HCT116 (cell line): ENCODE data around the gene EPHB2. TPM values are rescaled to one million over a fixed set of nuclear protein-coding genes. Genes with fewer than 3 reads are reported as not detected.

Experiments used
- ATAC-seq: fragments of 200-7000 bp; cut with Tn5 transposase; 2 replicates; pipeline ENCODE4 v1.9.1; 2020; ENCODE audit warnings: mild to moderate bottlenecking, moderate library complexity
- BruUV-seq: library from RNA; stranded (reverse); fragments of 400-500 nt; replicated peaks from 2 replicates; lab custom pipeline; 2021; lab: Mats Ljungman, UMichigan
- CTCF ChIA-PET: fragments of 300-600 bp; sonication (Branson Sonifier 250); formaldehyde crosslinking; loops from one replicate; lab custom pipeline; 2021; ENCODE audit warnings: antibody characterized with exemption; lab: Charles Lee
- POLR2A ChIA-PET: fragments of 300-600, 350-600 bp; sonication (Branson Sonifier 250); formaldehyde crosslinking; loops from one replicate; lab custom pipeline; 2021; ENCODE audit warnings: antibody characterized with exemption; lab: Charles Lee
- RAD21 ChIA-PET, 2 experiments: fragments of 300-600 bp; sonication (Branson Sonifier 250); formaldehyde crosslinking; loops; one replicate each; lab custom pipeline; 2023; ENCODE audit warnings: low total read pairs in 2 of 2; ENCODE audit not compliant: uncharacterized antibody in 2 of 2, unreplicated experiment in 2 of 2, low non-redundant PET in 1 of 2; lab: Charles Lee
- DNase-seq: peaks from one replicate; pipeline ENCODE4 v3.0.0-alpha.2; 2010; ENCODE audit warnings: low read depth, low spot score
- H2AFZ ChIP-seq: fragments of 200-600 bp; shearing (Covaris generic), sonication (generic); 2 replicates; pipeline ENCODE4 v1.6.1; 2017; ENCODE audit warnings: low read depth, mixed run types, mixed read lengths, antibody characterized with exemption, low read length; ENCODE audit not compliant: poor library complexity, severe bottlenecking
- H3K27ac ChIP-seq: 2 replicates; pipeline ENCODE4 v1.5.1; 2012; ENCODE audit warnings: low read depth, low read length
- H3K27me3 ChIP-seq: fragments of 200-600 bp; sonication (generic); 2 replicates; pipeline ENCODE4 v1.6.1; 2016; ENCODE audit warnings: mixed run types, low read length, mixed read lengths; ENCODE audit not compliant: insufficient read depth
- H3K36me3 ChIP-seq, 2 experiments: fragments of 200-500 bp in 1 of 2; fragments of 200-600 bp in 1 of 2; sonication (Bioruptor generic) in 1 of 2; sonication (generic) in 1 of 2; 2 replicates each; pipeline versions ENCODE4 v1.5.1 to v1.6.1; 2014 to 2016; ENCODE audit warnings: low read length in 2 of 2, inconsistent platforms in 1 of 2, mixed read lengths in 1 of 2, mixed run types in 1 of 2; ENCODE audit not compliant: insufficient read depth in 2 of 2, control insufficient read depth in 1 of 2
- H3K4me1 ChIP-seq, 2 experiments: fragments of 200-600 bp in 1 of 2; sonication (generic) in 1 of 2; 2 replicates each; pipeline versions ENCODE4 v1.5.1 to v1.6.1; 2012 to 2017; ENCODE audit warnings: low read length in 2 of 2, inconsistent platforms in 1 of 2, mild to moderate bottlenecking in 1 of 2, mixed read lengths in 1 of 2, mixed run types in 1 of 2, moderate library complexity in 1 of 2; ENCODE audit not compliant: insufficient read depth in 2 of 2, control insufficient read depth in 1 of 2
- H3K4me2 ChIP-seq: fragments of 200-600 bp; sonication (generic); 2 replicates; pipeline ENCODE4 v1.6.1; 2017; ENCODE audit warnings: mixed run types, low read length, mixed read lengths
- H3K4me3 ChIP-seq, 2 experiments: fragments of 200-600 bp in 1 of 2; sonication (generic) in 1 of 2; replicated peaks in 1 of 2; 2 replicates each; pipeline ENCODE4 v1.5.1; 2011 to 2016; ENCODE audit warnings: low read length in 2 of 2, control low read depth in 1 of 2, low read depth in 1 of 2, mild to moderate bottlenecking in 1 of 2, mixed read lengths in 1 of 2, mixed run types in 1 of 2
- H3K79me2 ChIP-seq: fragments of 200-600 bp; sonication (generic); 2 replicates; pipeline ENCODE4 v1.6.1; 2017; ENCODE audit warnings: mild to moderate bottlenecking, mixed run types, low read length, moderate library complexity, mixed read lengths; ENCODE audit not compliant: insufficient read depth
- H3K9ac ChIP-seq: fragments of 200-600 bp; sonication (generic); 2 replicates; pipeline ENCODE4 v1.6.1; 2016; ENCODE audit warnings: low read length, mixed read lengths
- H3K9me2 ChIP-seq: fragments of 200-600 bp; sonication (generic), shearing (Covaris generic); 2 replicates; pipeline ENCODE4 v1.6.1; 2017; ENCODE audit warnings: mixed run types, mild to moderate bottlenecking, moderate library complexity; ENCODE audit not compliant: insufficient read depth
- H3K9me3 ChIP-seq, 2 experiments: fragments of 200-500 bp in 1 of 2; fragments of 200-600 bp in 1 of 2; sonication (Bioruptor generic) in 1 of 2; sonication (generic) in 1 of 2; 2 replicates each; pipeline ENCODE4 v1.6.1; 2014 to 2017; ENCODE audit warnings: low read length in 2 of 2, mixed read lengths in 2 of 2, inconsistent platforms in 1 of 2, low read depth in 1 of 2, mild to moderate bottlenecking in 1 of 2, mixed run types in 1 of 2, moderate library complexity in 1 of 2; ENCODE audit not compliant: control insufficient read depth in 1 of 2, insufficient read depth in 1 of 2
- H4K20me1 ChIP-seq: fragments of 200-600 bp; sonication (generic), shearing (Covaris generic); 2 replicates; pipeline ENCODE4 v1.6.1; 2017; ENCODE audit warnings: mixed run types, mild to moderate bottlenecking, moderate library complexity; ENCODE audit not compliant: insufficient read depth
- CBX3 ChIP-seq: IDR thresholded peaks from 2 replicates; pipeline ENCODE4 v1.6.1; 2012; ENCODE audit warnings: low read depth
- CEBPB ChIP-seq: IDR thresholded peaks from 2 replicates; pipeline ENCODE4 v1.6.1; 2012; ENCODE audit warnings: low read depth
- EGR1 ChIP-seq: IDR thresholded peaks from 2 replicates; pipeline ENCODE4 v1.6.1; 2012; ENCODE audit warnings: low read depth
- ELF1 ChIP-seq: IDR thresholded peaks from 2 replicates; pipeline ENCODE4 v1.6.1; 2012; ENCODE audit warnings: low read depth, borderline replicate concordance
- EZH2phosphoT487 ChIP-seq: fragments of 200-600 bp; IDR thresholded peaks from 2 replicates; pipeline ENCODE4 v1.6.1; 2018; ENCODE audit warnings: antibody characterized with exemption, borderline replicate concordance
- FOSL1 ChIP-seq: IDR thresholded peaks from 2 replicates; pipeline ENCODE4 v1.6.1; 2012; ENCODE audit warnings: low read depth
- JUND ChIP-seq: IDR thresholded peaks from 2 replicates; pipeline ENCODE4 v1.6.1; 2012
- POLR2A ChIP-seq: IDR thresholded peaks from 2 replicates; pipeline ENCODE4 v1.7.0; 2011; ENCODE audit warnings: borderline replicate concordance; ENCODE audit not compliant: insufficient read depth, insufficient read length; ENCODE audit errors: extremely low read depth
- RAD21 ChIP-seq: IDR thresholded peaks from 2 replicates; pipeline ENCODE4 v1.6.1; 2012; ENCODE audit warnings: low read depth, mild to moderate bottlenecking
- SIN3A ChIP-seq: IDR thresholded peaks from 2 replicates; pipeline ENCODE4 v1.6.1; 2012; ENCODE audit warnings: low read depth
- SRF ChIP-seq: IDR thresholded peaks from 2 replicates; pipeline ENCODE4 v1.6.1; 2012; ENCODE audit warnings: low read depth
- TCF7L2 ChIP-seq: IDR thresholded peaks from 2 replicates; pipeline ENCODE4 v1.7.0; 2011; ENCODE audit warnings: borderline replicate concordance, inconsistent platforms; ENCODE audit not compliant: insufficient read depth, insufficient read length; ENCODE audit errors: extremely low read depth
- YY1 ChIP-seq: IDR thresholded peaks from 2 replicates; pipeline ENCODE4 v1.6.1; 2011; ENCODE audit warnings: low read length, low read depth, moderate library complexity, mild to moderate bottlenecking; ENCODE audit not compliant: insufficient replicate concordance; ENCODE audit errors: extremely low read depth
- ZFX ChIP-seq: fragments of 450-650 bp; IDR thresholded peaks from 2 replicates; pipeline ENCODE4 v1.6.1; 2017
- ZNF274 ChIP-seq: fragments of 200-500 bp; sonication (Bioruptor generic); IDR thresholded peaks from 2 replicates; pipeline ENCODE4 v1.6.1; 2014; ENCODE audit warnings: mild to moderate bottlenecking, low read depth, low read length, inconsistent platforms
- intact Hi-C: fragments of 100-400 bp; cut with micrococcal nuclease; formaldehyde crosslinking; loops from 2 replicates; pipeline ENCODE4 v1.10.0; 2022
- total RNA-seq: library from RNA; stranded (reverse); gene quantifications from one replicate; pipeline ENCODE4 v1.2.1, GENCODE V29; 2021; ENCODE audit not compliant: unreplicated experiment
- TF ChIP-seq, protein P1 (sequence below): IDR thresholded peaks from 2 replicates; pipeline ENCODE4 v1.6.1; 2012; ENCODE audit warnings: low read depth
- TF ChIP-seq, protein P2 (sequence below), 3 experiments: fragments of 200-600 bp in 1 of 3; sonication (generic) in 1 of 3; IDR thresholded peaks in 2 of 3; conservative IDR thresholded peaks in 1 of 3; 2 replicates each; pipeline ENCODE4 v1.5.1; 2012 to 2017; ENCODE audit warnings: low read depth in 2 of 3, low read length in 2 of 3, antibody characterized with exemption in 1 of 3, borderline replicate concordance in 1 of 3, control low read depth in 1 of 3, mild to moderate bottlenecking in 1 of 3, mixed read lengths in 1 of 3, mixed run types in 1 of 3, moderate library complexity in 1 of 3; ENCODE audit not compliant: insufficient read depth in 1 of 3
- TF ChIP-seq, protein P3 (sequence below): IDR thresholded peaks from 2 replicates; pipeline ENCODE4 v1.6.1; 2012
- TF ChIP-seq, protein P4 (sequence below): IDR thresholded peaks from 2 replicates; pipeline ENCODE4 v1.6.1; 2011; ENCODE audit warnings: mild to moderate bottlenecking, low read length, moderate library complexity; ENCODE audit not compliant: insufficient replicate concordance; ENCODE audit errors: extremely low read depth

The EPHB2 gene
- total RNA-seq, 1 experiment from 2014 or later = 19.5 TPM

DNA sequence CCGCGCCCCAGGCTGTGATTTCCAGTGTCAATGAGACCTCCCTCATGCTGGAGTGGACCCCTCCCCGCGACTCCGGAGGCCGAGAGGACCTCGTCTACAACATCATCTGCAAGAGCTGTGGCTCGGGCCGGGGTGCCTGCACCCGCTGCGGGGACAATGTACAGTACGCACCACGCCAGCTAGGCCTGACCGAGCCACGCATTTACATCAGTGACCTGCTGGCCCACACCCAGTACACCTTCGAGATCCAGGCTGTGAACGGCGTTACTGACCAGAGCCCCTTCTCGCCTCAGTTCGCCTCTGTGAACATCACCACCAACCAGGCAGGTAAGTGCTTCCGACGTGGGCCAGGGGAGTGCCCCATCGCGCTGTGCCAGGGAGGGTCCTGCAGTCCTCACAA lies 154.2 kb downstream of the EPHB2 start:
- no peak for TF ChIP-seq FOSL1
- no peak for TF ChIP-seq SRF
- no peak for TF ChIP-seq YY1
- TF ChIP-seq RAD21 = no peak
- TF ChIP-seq, protein P1, sequence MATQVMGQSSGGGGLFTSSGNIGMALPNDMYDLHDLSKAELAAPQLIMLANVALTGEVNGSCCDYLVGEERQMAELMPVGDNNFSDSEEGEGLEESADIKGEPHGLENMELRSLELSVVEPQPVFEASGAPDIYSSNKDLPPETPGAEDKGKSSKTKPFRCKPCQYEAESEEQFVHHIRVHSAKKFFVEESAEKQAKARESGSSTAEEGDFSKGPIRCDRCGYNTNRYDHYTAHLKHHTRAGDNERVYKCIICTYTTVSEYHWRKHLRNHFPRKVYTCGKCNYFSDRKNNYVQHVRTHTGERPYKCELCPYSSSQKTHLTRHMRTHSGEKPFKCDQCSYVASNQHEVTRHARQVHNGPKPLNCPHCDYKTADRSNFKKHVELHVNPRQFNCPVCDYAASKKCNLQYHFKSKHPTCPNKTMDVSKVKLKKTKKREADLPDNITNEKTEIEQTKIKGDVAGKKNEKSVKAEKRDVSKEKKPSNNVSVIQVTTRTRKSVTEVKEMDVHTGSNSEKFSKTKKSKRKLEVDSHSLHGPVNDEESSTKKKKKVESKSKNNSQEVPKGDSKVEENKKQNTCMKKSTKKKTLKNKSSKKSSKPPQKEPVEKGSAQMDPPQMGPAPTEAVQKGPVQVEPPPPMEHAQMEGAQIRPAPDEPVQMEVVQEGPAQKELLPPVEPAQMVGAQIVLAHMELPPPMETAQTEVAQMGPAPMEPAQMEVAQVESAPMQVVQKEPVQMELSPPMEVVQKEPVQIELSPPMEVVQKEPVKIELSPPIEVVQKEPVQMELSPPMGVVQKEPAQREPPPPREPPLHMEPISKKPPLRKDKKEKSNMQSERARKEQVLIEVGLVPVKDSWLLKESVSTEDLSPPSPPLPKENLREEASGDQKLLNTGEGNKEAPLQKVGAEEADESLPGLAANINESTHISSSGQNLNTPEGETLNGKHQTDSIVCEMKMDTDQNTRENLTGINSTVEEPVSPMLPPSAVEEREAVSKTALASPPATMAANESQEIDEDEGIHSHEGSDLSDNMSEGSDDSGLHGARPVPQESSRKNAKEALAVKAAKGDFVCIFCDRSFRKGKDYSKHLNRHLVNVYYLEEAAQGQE = no peak
- TF ChIP-seq, protein P2, sequence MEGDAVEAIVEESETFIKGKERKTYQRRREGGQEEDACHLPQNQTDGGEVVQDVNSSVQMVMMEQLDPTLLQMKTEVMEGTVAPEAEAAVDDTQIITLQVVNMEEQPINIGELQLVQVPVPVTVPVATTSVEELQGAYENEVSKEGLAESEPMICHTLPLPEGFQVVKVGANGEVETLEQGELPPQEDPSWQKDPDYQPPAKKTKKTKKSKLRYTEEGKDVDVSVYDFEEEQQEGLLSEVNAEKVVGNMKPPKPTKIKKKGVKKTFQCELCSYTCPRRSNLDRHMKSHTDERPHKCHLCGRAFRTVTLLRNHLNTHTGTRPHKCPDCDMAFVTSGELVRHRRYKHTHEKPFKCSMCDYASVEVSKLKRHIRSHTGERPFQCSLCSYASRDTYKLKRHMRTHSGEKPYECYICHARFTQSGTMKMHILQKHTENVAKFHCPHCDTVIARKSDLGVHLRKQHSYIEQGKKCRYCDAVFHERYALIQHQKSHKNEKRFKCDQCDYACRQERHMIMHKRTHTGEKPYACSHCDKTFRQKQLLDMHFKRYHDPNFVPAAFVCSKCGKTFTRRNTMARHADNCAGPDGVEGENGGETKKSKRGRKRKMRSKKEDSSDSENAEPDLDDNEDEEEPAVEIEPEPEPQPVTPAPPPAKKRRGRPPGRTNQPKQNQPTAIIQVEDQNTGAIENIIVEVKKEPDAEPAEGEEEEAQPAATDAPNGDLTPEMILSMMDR (IDR thresholded peaks at IDR 0.05 in 2 of 3, conservative IDR thresholded peaks at IDR 0.05 in 1 of 3; ENCODE audit: borderline replicate concordance in 1 of 3, insufficient read depth in 1 of 3, low read depth in 2 of 3, low read length in 2 of 3) = no peak
- TF ChIP-seq, protein P3, sequence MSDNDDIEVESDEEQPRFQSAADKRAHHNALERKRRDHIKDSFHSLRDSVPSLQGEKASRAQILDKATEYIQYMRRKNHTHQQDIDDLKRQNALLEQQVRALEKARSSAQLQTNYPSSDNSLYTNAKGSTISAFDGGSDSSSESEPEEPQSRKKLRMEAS = no peak
- TF ChIP-seq JUND = no peak
- TF ChIP-seq ZNF274 = no peak
- TF ChIP-seq ZFX = no peak
- TF ChIP-seq ELF1 = no peak
- TF ChIP-seq POLR2A = no peak
- TF ChIP-seq CEBPB = no peak
- no peak for TF ChIP-seq EGR1
- TF ChIP-seq, protein P4, sequence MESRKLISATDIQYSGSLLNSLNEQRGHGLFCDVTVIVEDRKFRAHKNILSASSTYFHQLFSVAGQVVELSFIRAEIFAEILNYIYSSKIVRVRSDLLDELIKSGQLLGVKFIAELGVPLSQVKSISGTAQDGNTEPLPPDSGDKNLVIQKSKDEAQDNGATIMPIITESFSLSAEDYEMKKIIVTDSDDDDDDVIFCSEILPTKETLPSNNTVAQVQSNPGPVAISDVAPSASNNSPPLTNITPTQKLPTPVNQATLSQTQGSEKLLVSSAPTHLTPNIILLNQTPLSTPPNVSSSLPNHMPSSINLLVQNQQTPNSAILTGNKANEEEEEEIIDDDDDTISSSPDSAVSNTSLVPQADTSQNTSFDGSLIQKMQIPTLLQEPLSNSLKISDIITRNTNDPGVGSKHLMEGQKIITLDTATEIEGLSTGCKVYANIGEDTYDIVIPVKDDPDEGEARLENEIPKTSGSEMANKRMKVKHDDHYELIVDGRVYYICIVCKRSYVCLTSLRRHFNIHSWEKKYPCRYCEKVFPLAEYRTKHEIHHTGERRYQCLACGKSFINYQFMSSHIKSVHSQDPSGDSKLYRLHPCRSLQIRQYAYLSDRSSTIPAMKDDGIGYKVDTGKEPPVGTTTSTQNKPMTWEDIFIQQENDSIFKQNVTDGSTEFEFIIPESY = no peak
- TF ChIP-seq SIN3A = no peak
- TF ChIP-seq TCF7L2 = no peak
- TF ChIP-seq EZH2phosphoT487 = no peak
- TF ChIP-seq CBX3 = no peak
- H2AFZ ChIP-seq = no peak overlapping the region
- no peaks in the 10 kb centered on the region for H3K9me2 ChIP-seq
- intact Hi-C loops = no loop called here
- H3K9me3 ChIP-seq = peaks cover 0 to 3% of the 10 kb centered on the region in 2 experiments; a peak in 1 of 4 replicates
- RAD21 ChIA-PET = interaction anchor here in 1 of 2 experiments (0.5 kb wide), 1 partner anchor 221 kb away, joined by 3 read pairs; no protein-coding TSS in a partner anchor
- no peak overlapping the region for H3K27ac ChIP-seq
- no peaks in the 10 kb centered on the region for H4K20me1 ChIP-seq
- no peak for DNase-seq
- no peaks in the 10 kb centered on the region for H3K36me3 ChIP-seq
- CTCF ChIA-PET = no interaction called here
- POLR2A ChIA-PET = no interaction called here
- BruUV-seq = no TSS peak
- no peak overlapping the region for H3K4me2 ChIP-seq
- H3K4me1 ChIP-seq = peaks cover 6 to 7% of the 10 kb centered on the region in 2 experiments; a peak in 3 of 4 replicates
- H3K4me3 ChIP-seq = no peak overlapping the region
- H3K27me3 ChIP-seq = no peaks in the 10 kb centered on the region
- H3K9ac ChIP-seq = no peak overlapping the region
- no peak for ATAC-seq
- H3K79me2 ChIP-seq = no peaks in the 10 kb centered on the region
